Stomach (tissue), 9 donors: ENCODE results near the gene TCTN3. TPM values are rescaled to one million over a fixed set of nuclear protein-coding genes. Genes with fewer than 3 reads are reported as not detected.
"Not testable (repeated sequence)": the region's sequence is repeated elsewhere in the genome, so short reads cannot be mapped to it uniquely, and the experiment has no call there.

ENCODE experiments used
- DNase-seq, 2 donors: peaks; one replicate each; pipeline versions ENCODE4 v3.0.0 to v3.0.0-alpha.2; 2013 to 2019
- H3K27ac ChIP-seq, 5 donors: fragments of 200-600 bp in 4 of 5; sonication (generic) in 4 of 5; one replicate each; pipeline ENCODE4 v1.5.1; 2013 to 2019; ENCODE audit warnings: mild to moderate bottlenecking in 1 of 5, moderate library complexity in 1 of 5
- H3K27me3 ChIP-seq, 3 donors: fragments of 200-600 bp; sonication (generic); one replicate each; pipeline ENCODE4 v1.5.1; 2017 to 2019; ENCODE audit warnings: mixed run types in 1 of 3
- H3K36me3 ChIP-seq, 4 donors: fragments of 200-600 bp; sonication (generic); 1 replicate in 3 of 4; 2 replicates in 1 of 4; pipeline ENCODE4 v1.5.1; 2016 to 2019
- H3K4me1 ChIP-seq, 4 donors: fragments of 200-600 bp; sonication (generic); one replicate each; pipeline ENCODE4 v1.5.1; 2016 to 2019
- H3K4me3 ChIP-seq, 4 donors: fragments of 200-600 bp; sonication (generic) in 3 of 4; one replicate each; pipeline ENCODE4 v1.5.1; 2016 to 2019; ENCODE audit warnings: mild to moderate bottlenecking in 1 of 4
- H3K9me3 ChIP-seq, 4 donors: fragments of 200-600 bp; sonication (generic); one replicate each; pipeline ENCODE4 v1.5.1; 2016 to 2019
- CTCF ChIP-seq, 7 experiments: fragments of 450-650 bp in 4 of 7; fragments of 200-600 bp in 3 of 7; sonication (generic) in 3 of 7; IDR thresholded peaks; one replicate each; pipeline ENCODE4 v1.5.1; 2016 to 2019; ENCODE audit warnings: antibody characterized with exemption in 7 of 7, control low read depth in 2 of 7, mild to moderate bottlenecking in 1 of 7
- EP300 ChIP-seq: sonication (generic); formaldehyde crosslinking; IDR thresholded peaks from one replicate; pipeline ENCODE4 v1.6.1; 2017; ENCODE audit warnings: antibody characterized with exemption
- POLR2A ChIP-seq, 4 donors: fragments of 450-650 bp; IDR thresholded peaks; one replicate each; pipeline ENCODE4 v1.6.1; 2016; ENCODE audit warnings: antibody characterized with exemption in 4 of 4, control low read depth in 2 of 4, mild to moderate bottlenecking in 1 of 4, moderate library complexity in 1 of 4
- POLR2AphosphoS5 ChIP-seq, 3 donors: sonication (generic); formaldehyde crosslinking; IDR thresholded peaks; one replicate each; pipeline ENCODE4 v1.6.1; 2016; ENCODE audit warnings: antibody characterized with exemption in 3 of 3
- WGBS, 5 donors: extraction: QIAGEN DNeasy Blood & Tissue Kit in 3 of 5; methylation state at CpG; one replicate each; pipeline versions ENCODE4 v1.1.5 to v1.1.7; 2013 to 2018; 5-methylcytosine and 5-hydroxymethylcytosine counted together
- intact Hi-C: fragments of 100-400 bp; cut with DNase I; formaldehyde crosslinking; loops from one replicate; pipeline ENCODE4 v1.15.1; 2023; ENCODE audit warnings: low total_unique reads
- polyA plus RNA-seq, 3 donors: library from polyadenylated mRNA; stranded (reverse); fragments of 200-250 nt; gene quantifications; one replicate each; pipeline ENCODE4 v1.2.3, GENCODE V29; 2013
- total RNA-seq, 5 donors: library from RNA; depleted of rRNA; stranded (reverse); fragments of >200 nt; gene quantifications; one replicate each; pipeline versions ENCODE4 v1.1.0 to v1.2.3, GENCODE V29; 2014 to 2016
- donor health status: healthy with polysubstance abuse.
- donor health status: Bipolar disorder and iron deficiency.
- donor health status: healthy.

The TCTN3 gene
- total and polyA plus RNA-seq, 8 donors = 1.2 to 31.6 (median 9.7) TPM

- H3K27ac ChIP-seq = peak overlapping the region; percentile 16 to 81 (median 75)
- peaks cover 10 to 29% (median 19%) of the 10 kb centered on the region in 4 donors for H3K4me1 ChIP-seq
- 15 to 36% (median 21%) methylated on average over 3 of the region's 3 CpGs for WGBS, 5 donors
- intact Hi-C loops = no loop called here
- H3K9me3 ChIP-seq = no peaks in the 10 kb centered on the region
- TF ChIP-seq POLR2AphosphoS5 (IDR thresholded peaks at IDR 0.05) (peak in 2 of 3 donors; percentile 20 to 41), POLR2A (IDR thresholded peaks at IDR 0.05) (no peak)
- H3K27me3 ChIP-seq = no peaks in the 10 kb centered on the region
- H3K36me3 ChIP-seq = no peaks in the 10 kb centered on the region
- peak; percentile 88 to 93 for DNase-seq
- H3K4me3 ChIP-seq = no peak overlapping the region
These were observed 48.8 kb upstream of the TCTN3 start for GRCh38 chr10:95742485-95742884.

GRCh38 chr10:95741807-95742467, 48.2 kb upstream of the TCTN3 start:
- Histone ChIP-seq H3K4me3 (no peak overlapping the region), H3K36me3 (no peaks in the 10 kb centered on the region), H3K9me3 (no peaks in the 10 kb centered on the region), H3K27me3 (no peaks in the 10 kb centered on the region), H3K27ac (peak overlapping the region; percentile 16 to 81 (median 75)), H3K4me1 (peaks cover 10 to 29% (median 19%) of the 10 kb centered on the region in 4 donors)
- 4 to 18% (median 7%) methylated on average over 6 of the region's 6 CpGs for WGBS, 5 donors
- TF ChIP-seq EP300 = no peak
- TF ChIP-seq POLR2A (IDR thresholded peaks at IDR 0.05) = no peak
- peak in 2 of 3 donors; percentile 12 to 27 for TF ChIP-seq POLR2AphosphoS5 (IDR thresholded peaks at IDR 0.05)
- peak in 2 of 7 experiments; percentile 6 to 14 for TF ChIP-seq CTCF (IDR thresholded peaks at IDR 0.05)
- peak in 1 of 2 donors; percentile 75 for DNase-seq
- intact Hi-C loops = no loop called here

GRCh38 chr10:95739056-95739455, 45.3 kb upstream of the TCTN3 start:
- Histone ChIP-seq H3K9me3 (no peaks in the 10 kb centered on the region), H3K27ac (no peak overlapping the region), H3K36me3 (no peaks in the 10 kb centered on the region), H3K27me3 (no peaks in the 10 kb centered on the region), H3K4me1 (peaks cover 10 to 29% (median 19%) of the 10 kb centered on the region in 4 donors), H3K4me3 (no peak overlapping the region)
- DNase-seq = no peak
- WGBS, 5 donors = 82 to 93% (median 91%) methylated on average over 3 of the region's 3 CpGs
- TF ChIP-seq CTCF (IDR thresholded peaks at IDR 0.05) = no peak
- TF ChIP-seq EP300 = no peak
- TF ChIP-seq POLR2AphosphoS5 (IDR thresholded peaks at IDR 0.05) = no peak
- no peak for TF ChIP-seq POLR2A (IDR thresholded peaks at IDR 0.05)
- intact Hi-C loops = no loop called here

GRCh38 chr10:95732907-95733306, 39.2 kb upstream of the TCTN3 start:
- H3K36me3 ChIP-seq, H3K4me1 ChIP-seq, H3K27ac ChIP-seq, intact Hi-C loops, DNase-seq, H3K4me3 ChIP-seq, H3K27me3 ChIP-seq: not testable (repeated sequence)
- H3K9me3 ChIP-seq = peaks cover 0 to 21% (median 14%) of the 10 kb centered on the region in 4 donors
- 88 to 97% (median 94%) methylated on average over 6 of the region's 6 CpGs for WGBS, 5 donors

GRCh38 chr10:95730233-95730632, 36.5 kb upstream of the TCTN3 start:
- H3K27me3 ChIP-seq = no peaks in the 10 kb centered on the region
- H3K36me3 ChIP-seq = no peaks in the 10 kb centered on the region
- H3K9me3 ChIP-seq = peaks cover 0 to 21% (median 14%) of the 10 kb centered on the region in 4 donors
- H3K4me3 ChIP-seq = no peak overlapping the region
- no peak for DNase-seq
- intact Hi-C loops = no loop called here
- WGBS, 5 donors = 76 to 88% (median 85%) methylated on average over 1 of the region's 1 CpG
- TF ChIP-seq CTCF (IDR thresholded peaks at IDR 0.05) (no peak), POLR2A (IDR thresholded peaks at IDR 0.05) (no peak), EP300 (no peak), POLR2AphosphoS5 (IDR thresholded peaks at IDR 0.05) (no peak)
- H3K4me1 ChIP-seq = no peaks in the 10 kb centered on the region
- H3K27ac ChIP-seq = peak overlapping the region in 3 of 5 donors; percentile 22 to 49 (median 26)
